Bronchus fibroblast of lung (primary cell): ENCODE results near the gene YDJC. TPM values are rescaled to one million over a fixed set of nuclear protein-coding genes. Genes with fewer than 3 reads are reported as not detected.

Experiments
- total RNA-seq: library from RNA; depleted of rRNA; stranded (reverse); fragments of >200 nt; gene quantifications from 2 replicates; pipeline ENCODE4 v1.2.3, GENCODE V29; 2015

YDJC gene, protein sequence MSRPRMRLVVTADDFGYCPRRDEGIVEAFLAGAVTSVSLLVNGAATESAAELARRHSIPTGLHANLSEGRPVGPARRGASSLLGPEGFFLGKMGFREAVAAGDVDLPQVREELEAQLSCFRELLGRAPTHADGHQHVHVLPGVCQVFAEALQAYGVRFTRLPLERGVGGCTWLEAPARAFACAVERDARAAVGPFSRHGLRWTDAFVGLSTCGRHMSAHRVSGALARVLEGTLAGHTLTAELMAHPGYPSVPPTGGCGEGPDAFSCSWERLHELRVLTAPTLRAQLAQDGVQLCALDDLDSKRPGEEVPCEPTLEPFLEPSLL
- total RNA-seq: 52.0 and 57.8 TPM in 2 replicates

GRCh38 chr22:21629255-21630149 lies at the start of gene YDJC:
Gene YDJC (minus strand): TSS chr22:21630022. CDS start chr22:21630014, 8 bp downstream.

DNA sequence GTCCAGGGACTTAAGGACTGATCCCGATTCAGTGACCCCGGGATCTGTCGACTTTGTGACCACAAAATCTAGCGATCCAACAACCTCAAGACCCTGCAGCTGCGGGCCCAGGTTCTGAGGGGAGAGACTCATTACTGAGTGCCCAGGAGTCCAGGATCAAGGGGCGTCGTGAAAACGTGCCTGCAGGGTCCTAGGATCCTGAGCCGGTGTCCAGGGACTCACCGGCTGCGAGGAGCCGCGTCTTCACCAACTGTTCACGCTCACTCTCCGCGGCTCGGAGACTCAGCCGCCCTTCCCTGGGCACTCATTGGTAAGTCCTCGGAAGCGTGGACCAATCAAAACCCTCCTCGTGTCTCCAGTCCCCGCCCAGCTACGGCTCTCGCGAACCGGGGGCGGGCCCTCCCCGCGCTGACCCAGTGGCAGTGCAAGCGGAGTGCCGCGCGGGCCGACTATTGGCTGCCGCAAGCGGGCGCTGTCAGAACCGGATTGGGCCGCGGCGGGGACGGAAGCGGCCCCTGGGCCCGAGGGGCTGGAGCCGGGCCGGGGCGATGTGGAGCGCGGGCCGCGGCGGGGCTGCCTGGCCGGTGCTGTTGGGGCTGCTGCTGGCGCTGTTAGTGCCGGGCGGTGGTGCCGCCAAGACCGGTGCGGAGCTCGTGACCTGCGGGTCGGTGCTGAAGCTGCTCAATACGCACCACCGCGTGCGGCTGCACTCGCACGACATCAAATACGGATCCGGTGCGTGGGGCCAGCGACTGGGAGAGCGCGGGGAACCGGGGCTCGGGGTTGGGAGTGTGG lies 12.2 kb upstream of the YDJC start, which contains the start of gene SDF2L1:
TSS of gene SDF2L1 (plus strand) at position 514 of the 795 bp plus-strand sequence. CDS start at position 549, 35 bp downstream.

GRCh38 chr22:21632237-21632895 lies 2.5 kb upstream of the YDJC start, which contains the start of gene CCDC116:
Gene CCDC116 (plus strand): TSS chr22:21632760. CDS start chr22:21633182, 422 bp downstream.

Other genes starting within 250 kb of the YDJC start
- gene RIMBP3B, start 246.3 kb downstream of the YDJC start, total RNA-seq: 0.30 TPM in 1 of 2 replicates, not detected in the other
- gene HIC2, start 212.7 kb downstream of the YDJC start, total RNA-seq: 1.7 and 2.1 TPM in 2 replicates
- gene TMEM191C, start 162.6 kb downstream of the YDJC start, total RNA-seq: 0.15 and 0.50 TPM in 2 replicates
- 0.15 and 0.17 TPM in 2 replicates for gene RIMBP3C, start 78.6 kb downstream of the YDJC start, total RNA-seq
- gene UBE2L3, start 62.3 kb downstream of the YDJC start, total RNA-seq: 68.3 and 71.9 TPM in 2 replicates
- not detected in 2 replicates for gene CCDC116, start 2.7 kb upstream of the YDJC start, total RNA-seq
- gene SDF2L1, start 12.3 kb upstream of the YDJC start, total RNA-seq: 61.7 and 72.7 TPM in 2 replicates
- 25.6 and 26.5 TPM in 2 replicates for gene PPIL2, start 36.0 kb upstream of the YDJC start, total RNA-seq
- 1.3 and 2.2 TPM in 2 replicates for gene YPEL1, start 105.8 kb upstream of the YDJC start, total RNA-seq
- 40.9 and 49.6 TPM in 2 replicates for gene MAPK1, start 237.6 kb upstream of the YDJC start, total RNA-seq